ENCODE data around the gene TANC1.

GRCh38 chr2:159172403-159172802 is 204.0 kb downstream of the TANC1 start:
- no peak for TF ChIP-seq POLR2A (IDR thresholded peaks at IDR 0.05; ENCODE audit: low read length)
- TF ChIP-seq SREBF2 (IDR thresholded peaks at IDR 0.05): no peak
- no peak for TF ChIP-seq PBX3 (IDR thresholded peaks at IDR 0.05)

Measured in A549 (cell line).